HG03097 (cell line): ENCODE measurements around the gene FAM20A.

Experiments used
- ATAC-seq: cut with Tn5 transposase; IDR thresholded peaks from one replicate; pipeline ENCODE4 v1.9.1; 2021; ENCODE audit not compliant: unreplicated experiment, low FRiP score

FAM20A gene

DNA sequence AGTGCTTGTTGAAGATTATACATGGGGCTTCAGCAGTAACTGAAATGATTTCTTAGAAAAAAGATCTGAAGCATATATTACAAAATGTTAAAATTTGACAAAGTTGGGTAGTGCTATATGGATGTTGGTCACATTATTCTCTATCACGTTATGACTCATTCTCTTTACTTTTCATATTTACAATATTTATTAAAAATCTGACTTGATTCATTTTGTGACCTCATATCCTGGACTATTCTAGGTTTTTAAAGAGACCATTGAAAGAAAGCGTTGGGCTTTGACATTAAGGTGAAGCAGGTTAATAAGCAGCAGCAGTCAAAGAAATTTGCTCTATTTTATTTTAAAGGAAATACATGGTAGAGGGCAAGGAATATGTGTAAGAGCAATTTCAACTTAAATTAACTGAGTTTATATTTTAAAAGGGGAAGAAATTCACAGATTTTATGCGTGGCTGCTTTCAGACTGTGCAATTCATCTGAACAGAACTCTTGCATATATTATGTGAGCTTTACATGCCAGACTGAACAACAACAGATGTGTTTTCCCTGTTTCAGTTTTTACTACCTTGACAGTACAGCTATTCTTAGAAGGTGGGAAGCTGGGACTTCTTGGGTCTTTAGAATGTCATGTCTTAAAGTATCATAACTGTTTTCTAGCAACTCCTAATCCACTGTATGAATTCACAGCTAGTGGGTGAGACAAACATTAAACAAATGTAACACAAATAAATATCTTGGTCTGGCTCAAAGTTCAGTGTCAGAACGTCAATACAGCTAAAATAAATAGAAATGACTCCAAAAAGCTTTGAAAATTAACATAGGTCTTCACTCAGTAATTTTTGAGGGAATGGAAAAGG lies 10.4 kb upstream of the FAM20A start:
- no peak for ATAC-seq

GRCh38 chr17:68610554-68610953 lies 9.4 kb upstream of the FAM20A start:
- ATAC-seq: no peak

DNA sequence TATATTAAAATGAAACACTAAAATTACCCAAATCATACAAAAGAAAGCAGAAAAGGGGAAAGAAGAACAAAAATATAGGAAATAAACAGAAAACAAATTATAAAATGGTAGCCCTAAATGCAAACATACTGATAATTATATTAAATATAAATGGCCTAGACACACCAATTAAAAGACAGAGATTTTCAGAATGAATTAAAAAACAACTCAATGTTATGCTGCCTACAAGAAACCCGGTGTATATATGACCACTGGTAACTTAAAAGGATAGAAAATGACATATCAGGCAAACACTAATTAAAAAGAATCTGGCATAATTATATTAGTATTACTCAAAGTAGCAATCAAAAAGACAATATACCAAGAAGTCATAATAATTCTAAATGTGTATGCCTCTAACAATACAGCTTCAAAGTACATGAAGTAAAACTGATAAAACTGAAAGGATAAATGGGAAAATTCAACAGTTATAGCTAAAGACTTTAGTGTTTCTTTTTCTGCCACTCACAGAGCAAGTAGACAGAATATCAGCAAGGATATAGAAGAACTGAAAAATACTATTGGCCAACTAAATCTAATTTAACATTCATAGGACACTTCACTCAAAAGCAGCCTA lies 7.5 kb upstream of the FAM20A start:
- no peak for ATAC-seq

GRCh38 chr17:68606451-68607307 lies 5.5 kb upstream of the FAM20A start:
- no peak for ATAC-seq

- ATAC-seq: no peak
These were observed 4.7 kb upstream of the FAM20A start for GRCh38 chr17:68605914-68606313.

- ATAC-seq: no peak
These were observed 2.5 kb upstream of the FAM20A start for GRCh38 chr17:68603656-68604055.

GRCh38 chr17:68603027-68603426 lies 1.9 kb upstream of the FAM20A start:
- no peak for ATAC-seq

- ATAC-seq: no peak
These were observed 1.1 kb upstream of the FAM20A start for GRCh38 chr17:68602289-68602688.

GRCh38 chr17:68601565-68602288 lies 560 bp upstream of the FAM20A start:
- ATAC-seq: no peak

- no peak for ATAC-seq
These were observed 868 bp downstream of the FAM20A start for GRCh38 chr17:68600067-68600930.

- ATAC-seq: no peak
These were observed 1.6 kb downstream of the FAM20A start for GRCh38 chr17:68599552-68600066.

GRCh38 chr17:68599091-68599490 lies 2.1 kb downstream of the FAM20A start:
- ATAC-seq: no peak

GRCh38 chr17:68598545-68598961 lies 2.6 kb downstream of the FAM20A start:
- ATAC-seq: no peak

DNA sequence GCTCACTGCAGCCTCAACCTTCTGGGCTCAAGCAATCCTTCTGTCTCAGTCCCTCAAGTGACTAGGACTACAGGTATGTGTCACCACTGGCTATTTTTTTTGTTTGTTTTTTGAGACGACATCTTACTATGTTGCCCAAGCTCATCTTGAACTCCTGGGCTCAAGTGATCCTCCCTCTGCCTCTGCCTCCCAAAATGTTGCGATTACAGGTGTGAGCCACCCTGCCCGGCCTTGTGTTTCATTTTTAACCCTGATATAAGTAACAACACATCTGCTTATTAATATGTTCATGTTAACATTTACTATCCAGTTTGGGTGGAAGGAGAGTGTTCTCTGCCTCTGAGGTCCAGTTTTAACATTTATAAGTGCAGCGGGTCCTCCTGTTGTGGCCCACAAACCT lies 3.1 kb downstream of the FAM20A start:
- no peak for ATAC-seq

DNA sequence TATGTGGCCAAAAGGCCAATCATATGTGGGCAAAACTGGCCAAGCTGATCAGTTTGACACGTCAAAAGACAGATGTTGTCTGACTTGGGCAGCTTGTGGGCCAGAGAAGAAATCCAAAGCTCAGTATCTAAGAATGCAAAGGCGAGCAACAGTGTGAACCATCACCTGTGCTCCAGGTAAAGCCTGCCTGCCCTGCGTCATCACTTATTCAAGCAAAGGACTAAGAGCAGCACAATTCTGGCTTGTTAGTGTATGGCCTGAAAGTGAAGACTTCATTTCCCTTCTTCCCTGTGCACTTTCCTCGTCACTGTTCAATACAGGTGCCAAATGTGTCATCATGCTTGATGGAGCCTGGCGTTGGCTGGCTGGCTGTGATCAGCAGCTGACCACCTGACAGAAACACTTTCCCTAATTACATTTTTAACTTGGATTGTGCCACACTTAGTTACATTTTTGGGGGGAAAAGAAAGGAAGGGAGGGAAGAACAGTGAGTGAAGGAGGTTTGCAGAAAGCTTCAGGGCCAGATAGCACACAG lies 4.7 kb downstream of the FAM20A start:
- ATAC-seq: no peak

GRCh38 chr17:68595986-68596385 lies 5.2 kb downstream of the FAM20A start:
- no peak for ATAC-seq

DNA sequence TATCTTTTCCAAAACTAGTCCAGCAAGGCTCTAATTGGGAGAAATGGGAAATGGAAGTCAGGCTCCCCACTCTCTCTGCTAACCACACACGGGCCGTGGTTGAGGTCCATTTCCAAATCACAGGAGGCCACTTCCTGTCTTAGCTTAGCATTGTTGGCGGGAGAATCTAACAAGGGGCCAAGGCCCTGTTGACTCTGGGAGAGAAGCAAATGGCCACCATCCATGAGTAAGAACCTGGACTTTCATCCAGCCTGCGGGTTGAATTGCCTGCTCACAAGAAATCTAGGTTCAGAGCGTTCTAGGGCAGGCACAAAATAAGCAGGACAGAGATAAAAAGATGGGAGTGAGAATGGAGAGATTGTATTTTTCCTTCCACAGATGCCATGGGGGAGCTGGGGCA lies 5.7 kb downstream of the FAM20A start:
- ATAC-seq: no peak

GRCh38 chr17:68594552-68594951 lies 6.6 kb downstream of the FAM20A start:
- no peak for ATAC-seq
